SH-SY5Y (cell line): ENCODE data around the gene TNS3.

Experiments
- GATA2 ChIP-seq: IDR thresholded peaks from 2 replicates; pipeline ENCODE4 v1.6.1; 2011; ENCODE audit warnings: mild to moderate bottlenecking, low read depth, low read length
- GATA3 ChIP-seq: IDR thresholded peaks from 2 replicates; pipeline ENCODE4 v1.6.1; 2011; ENCODE audit warnings: low read depth, mild to moderate bottlenecking, low read length, moderate library complexity

DNA sequence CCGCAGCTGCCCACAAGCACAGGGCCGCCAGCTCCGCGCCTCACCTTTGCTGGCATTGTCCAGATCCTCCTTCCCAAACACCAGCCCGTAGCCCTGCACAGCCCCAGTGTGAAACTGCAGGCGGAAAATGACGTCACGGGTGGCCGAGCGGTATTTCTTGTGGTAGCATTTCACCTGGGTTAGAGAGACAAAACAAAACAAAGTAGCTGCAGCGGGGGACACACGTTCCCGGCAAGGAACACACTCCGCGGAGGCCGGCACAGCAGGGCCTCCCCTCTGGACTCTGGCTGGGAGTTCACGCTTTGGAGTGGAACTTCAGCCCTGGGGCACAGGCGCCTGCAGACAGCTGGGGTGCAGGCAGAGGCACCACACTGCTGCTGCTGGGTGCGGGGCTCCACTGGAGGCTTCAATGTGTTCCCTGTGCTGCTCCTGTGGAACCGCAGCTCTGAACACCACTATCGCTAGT lies 181.1 kb downstream of the TNS3 start:
- TF ChIP-seq GATA3 (no peak), GATA2 (no peak)
